ENCODE results near the gene TANGO2.

Gene TANGO2

DNA sequence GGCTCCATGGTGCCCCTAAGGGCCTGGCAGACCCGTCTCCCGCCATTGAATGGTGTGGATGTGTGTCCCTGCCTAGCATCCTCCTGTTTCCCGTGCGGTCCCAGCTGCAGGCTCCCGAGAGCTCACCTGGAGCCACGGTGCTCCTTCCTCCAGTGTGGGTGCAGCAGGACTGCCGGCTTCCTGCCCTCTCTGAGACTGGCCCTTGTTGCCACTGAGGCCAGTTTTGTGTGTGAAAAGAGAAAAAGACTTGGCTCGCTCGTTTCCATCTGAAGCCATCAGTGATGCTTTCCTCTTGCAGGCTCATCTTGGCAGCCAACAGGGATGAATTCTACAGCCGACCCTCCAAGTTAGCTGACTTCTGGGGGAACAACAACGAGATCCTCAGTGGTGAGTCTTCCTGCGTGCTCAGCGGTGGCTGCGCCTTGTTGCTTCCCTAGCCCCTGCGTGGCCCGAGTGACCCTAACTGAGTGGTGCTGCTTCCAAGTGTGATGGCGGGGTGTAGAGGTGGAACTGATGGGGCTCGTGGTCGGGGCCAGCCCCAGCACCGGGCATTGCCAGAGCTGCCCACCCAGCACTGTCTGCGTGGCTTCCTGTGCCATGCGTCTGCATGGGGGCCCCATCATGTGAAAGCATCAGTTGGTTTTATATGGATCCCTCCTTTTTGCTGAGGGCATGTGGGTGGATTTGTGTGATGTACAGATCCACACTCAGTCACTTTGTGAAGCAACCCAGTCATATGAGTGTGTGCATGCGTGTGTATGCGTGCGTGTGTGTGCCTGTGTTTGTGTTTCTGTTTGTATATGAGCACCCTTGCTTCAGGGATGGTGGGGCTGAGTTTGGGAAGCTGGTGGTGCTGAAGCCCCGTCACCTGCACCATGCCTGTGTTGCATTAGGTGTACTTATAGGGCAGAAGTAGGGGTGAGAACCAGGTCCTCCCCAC, 22.4 kb downstream of the TANGO2 start:
- no peak for DNase-seq (ENCODE audit: low spot score)

DNA sequence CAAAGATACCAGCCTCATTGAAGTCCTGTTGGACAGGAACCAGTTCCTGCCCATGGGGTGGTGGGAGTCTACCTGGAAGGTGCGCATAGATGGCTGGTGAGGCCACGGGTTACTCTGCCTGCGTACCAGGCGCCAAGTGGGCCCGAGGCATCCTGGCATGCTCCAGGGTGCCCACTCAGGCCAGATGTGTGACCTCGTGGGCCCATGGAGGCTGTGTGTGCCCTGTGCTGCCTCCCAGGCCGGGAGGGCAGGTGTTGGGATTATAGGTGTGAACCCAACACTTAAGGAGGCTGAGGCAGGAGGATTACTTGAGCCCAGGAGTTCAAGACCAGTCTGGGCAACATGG, 23.1 kb downstream of the TANGO2 start:
- DNase-seq (ENCODE audit: low spot score) = no peak

DNA sequence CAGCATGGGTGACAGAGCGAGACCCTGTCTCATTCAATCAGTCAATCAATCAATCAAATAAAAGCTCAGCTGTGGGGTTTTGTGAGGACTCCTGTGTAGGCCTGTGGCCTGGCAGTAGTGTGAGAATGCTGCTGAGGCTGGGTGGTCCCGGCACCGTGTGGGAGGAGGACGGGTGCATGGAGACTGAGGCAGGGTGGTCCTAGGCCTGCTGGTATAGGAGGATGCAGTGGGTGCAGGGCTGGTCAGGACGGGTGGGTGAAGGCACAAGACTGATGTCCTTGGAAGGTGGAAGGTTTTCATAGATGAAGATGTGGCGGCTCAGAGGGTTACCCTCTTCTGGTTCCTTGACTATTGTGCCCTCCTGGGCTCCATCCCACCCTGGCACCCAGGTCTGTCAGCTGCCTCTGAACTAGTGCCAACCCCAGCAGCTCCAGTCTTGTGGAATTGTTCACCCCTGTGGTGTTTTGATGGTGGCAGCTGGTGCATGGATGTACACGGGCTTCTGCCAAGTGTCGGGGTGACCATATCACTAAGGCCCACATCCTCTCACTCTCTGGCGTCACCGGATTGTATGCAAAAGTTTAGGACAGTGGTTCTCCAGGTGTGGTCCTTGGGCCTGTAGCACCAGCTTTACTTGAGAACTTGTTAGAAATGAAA, 23.7 kb downstream of the TANGO2 start:
- no peak for DNase-seq (ENCODE audit: low spot score)

DNA sequence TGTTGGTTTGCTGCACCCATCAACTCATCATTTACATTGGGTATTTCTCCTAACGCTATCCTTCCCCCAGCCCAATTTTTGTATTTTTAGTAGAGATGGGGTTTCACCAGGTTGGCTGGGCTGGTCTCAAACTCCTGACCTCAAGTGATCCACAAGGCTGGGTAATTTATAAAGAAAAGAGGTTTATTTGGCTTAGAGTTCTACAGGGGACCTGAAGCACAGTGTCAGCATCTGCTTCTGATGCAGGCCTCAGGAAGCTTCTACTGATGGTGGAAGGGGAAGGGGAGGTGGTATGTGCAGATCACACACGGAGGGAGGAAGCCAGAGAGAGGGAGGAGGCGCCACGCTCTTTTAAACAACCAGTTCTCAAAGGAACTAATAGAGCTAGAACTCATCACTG, 25.8 kb downstream of the TANGO2 start:
- no peak for DNase-seq (ENCODE audit: low spot score)

DNA sequence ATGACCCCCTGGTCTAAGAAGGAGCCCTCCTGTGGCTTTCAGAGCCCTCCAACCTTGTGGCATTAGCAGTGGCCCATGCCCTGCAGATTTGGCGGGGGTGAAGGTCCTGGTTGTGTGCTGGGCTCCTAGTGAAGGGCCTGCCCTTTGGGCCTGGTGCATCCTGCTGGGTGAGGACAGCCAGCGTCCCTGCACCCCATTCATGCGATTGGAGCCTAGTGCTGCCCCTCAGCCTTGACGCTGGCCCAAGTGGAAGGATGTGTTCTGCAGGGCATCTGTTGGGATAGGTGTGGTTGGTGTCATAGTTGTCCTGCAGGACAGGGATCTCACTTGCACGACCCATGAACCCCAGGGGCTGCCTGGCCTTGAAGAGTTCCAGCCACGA, 31.0 kb downstream of the TANGO2 start:
- DNase-seq (ENCODE audit: low spot score) = no peak

DNA sequence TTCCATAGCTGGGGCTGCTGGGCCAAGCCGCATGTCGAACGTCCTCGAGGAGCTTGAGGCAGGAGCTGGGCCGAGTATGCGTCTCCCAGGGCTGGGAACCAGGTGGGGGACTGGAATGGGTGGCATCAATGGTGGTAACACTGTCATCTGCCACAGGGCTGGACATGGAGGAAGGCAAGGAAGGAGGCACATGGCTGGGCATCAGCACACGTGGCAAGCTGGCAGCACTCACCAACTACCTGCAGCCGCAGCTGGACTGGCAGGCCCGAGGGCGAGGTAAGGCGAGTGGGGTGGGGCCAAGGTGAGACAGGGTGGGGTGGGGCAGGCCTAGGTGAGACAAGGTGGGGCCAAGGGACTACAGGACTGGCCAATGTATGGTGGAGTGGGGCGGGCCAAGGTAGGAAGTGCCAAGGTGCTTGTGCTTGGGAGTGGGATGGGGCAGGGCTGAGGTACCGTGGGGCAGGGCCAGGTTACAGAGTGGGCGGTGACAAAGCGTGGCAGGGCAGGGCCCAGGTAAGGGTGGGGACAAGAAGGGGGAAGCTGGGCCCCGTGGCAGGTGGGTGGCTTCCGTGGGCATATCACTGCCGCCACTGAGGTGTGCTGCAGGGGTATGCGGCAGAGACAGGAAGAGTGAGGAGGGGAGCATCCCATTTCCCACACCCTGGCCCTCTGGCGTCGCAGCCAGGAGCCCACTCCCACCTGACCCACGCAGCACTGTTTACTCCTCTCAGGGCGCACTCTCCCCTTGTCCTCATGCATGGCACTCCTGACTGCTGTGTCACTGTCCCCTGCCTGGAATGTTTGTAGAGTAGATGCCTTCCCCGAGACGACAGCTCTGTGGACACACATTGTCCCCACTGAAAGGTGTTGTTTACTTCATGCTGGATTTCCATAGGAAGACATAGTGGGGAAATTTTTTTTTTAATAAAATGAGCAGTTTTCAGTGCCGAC, 31.7 kb downstream of the TANGO2 start:
- DNase-seq (ENCODE audit: low spot score) = no peak

DNA sequence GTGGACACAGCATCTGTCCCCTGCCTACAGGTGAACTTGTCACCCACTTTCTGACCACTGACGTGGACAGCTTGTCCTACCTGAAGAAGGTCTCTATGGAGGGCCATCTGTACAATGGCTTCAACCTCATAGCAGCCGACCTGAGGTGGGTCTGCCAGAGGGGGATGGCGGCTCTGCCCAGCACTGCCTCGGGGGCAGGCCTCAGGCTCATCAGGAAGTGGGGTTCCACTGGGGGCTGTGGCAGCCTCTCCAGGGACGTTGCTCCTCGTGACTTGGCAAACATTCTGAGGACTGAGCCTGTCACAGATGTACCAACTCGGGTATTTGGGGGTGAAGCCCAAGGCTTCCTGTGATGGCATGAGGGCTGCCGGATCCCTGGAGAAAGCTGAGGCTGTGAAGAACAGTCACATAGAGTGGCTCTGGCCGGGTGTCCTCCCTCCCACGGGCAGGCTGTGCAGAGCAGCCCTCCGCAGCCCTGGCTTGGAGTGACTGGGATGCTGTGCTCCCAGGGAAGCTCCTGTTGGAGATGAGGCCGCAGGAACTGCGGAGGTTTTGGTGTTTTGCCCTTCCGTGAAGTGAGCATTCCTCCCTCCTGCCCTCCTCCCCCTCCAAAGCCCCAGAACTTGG, 32.6 kb downstream of the TANGO2 start:
- DNase-seq (ENCODE audit: low spot score) = no peak

DNA sequence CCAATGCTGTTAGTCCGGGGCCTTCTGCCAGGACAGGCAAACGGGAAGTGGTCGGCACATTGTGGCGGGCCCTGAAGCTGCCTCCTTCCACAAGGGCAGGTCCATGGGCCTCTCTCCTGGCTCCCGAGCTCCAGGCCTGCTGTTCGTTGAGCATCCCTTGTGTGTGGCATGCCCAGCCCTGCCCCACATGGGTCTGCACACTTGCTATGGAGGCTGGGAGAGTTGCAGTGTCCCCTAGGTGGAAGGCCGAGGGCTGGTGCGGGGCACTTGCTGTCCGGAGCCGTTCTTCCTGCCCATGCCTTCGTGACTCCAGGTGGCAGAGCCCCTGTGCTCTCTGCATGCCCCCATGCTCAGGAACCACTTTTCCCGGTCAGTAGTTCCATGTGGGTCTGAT, 33.1 kb downstream of the TANGO2 start:
- DNase-seq (ENCODE audit: low spot score) = no peak

DNA sequence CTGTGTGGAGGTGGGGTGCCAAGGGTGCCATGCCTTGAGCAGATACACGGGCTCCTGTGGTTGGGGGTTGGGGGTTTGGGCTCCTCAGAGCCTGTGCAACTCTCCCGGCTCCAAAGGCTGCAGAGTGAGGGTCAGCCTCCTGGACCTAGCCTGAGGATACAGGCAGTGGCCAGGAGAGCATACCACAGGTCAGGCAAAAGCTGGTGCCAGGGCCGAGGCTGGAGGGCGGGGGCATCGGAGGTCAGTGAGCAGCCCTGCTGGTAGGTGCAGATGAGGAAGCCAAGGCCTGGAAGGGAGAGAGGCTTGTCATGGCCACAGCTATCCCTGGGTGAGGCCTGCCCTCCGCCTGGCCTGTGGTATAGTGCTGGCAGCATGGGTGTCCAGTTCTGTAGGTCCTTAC, 33.6 kb downstream of the TANGO2 start:
- DNase-seq (ENCODE audit: low spot score) = no peak

DNA sequence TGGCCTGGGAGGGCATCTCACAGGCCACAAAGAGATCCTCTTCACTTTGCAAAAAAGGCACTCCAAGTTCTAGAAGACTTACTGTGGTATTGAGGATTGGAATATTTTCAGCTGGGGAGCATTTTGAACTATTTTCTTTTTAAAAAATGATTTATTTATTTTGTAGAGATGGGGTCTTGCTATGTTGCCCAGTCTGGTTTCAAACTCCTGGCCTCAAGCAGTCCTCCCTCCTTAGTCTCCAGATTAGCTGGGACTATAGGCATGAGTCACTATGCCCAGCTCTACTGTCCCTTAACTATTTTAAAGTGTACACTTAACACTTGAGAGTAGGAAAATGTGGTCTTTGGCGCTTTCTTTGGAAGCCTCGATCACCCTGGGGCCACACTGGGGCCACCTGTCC, 34.2 kb downstream of the TANGO2 start:
- no peak for DNase-seq (ENCODE audit: low spot score)

DNA sequence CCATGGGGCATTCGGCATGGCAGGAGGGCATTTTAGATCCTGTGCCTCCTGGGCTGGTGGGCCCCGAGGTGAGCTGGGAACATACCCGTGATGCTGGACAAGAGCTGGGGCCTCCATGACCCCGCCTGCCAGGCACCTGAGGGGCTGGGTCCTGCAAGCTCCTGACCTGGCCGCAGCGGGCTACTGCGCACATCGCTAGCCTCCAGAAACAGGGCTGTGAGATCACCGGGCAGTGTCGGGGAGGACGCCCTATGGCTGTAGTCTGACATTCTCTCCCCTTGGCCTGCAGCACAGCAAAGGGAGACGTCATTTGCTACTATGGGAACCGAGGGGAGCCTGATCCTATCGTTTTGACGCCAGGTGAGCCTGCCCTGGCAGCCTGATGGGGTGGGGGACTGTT, 34.7 kb downstream of the TANGO2 start:
- no peak for DNase-seq (ENCODE audit: low spot score)

DNA sequence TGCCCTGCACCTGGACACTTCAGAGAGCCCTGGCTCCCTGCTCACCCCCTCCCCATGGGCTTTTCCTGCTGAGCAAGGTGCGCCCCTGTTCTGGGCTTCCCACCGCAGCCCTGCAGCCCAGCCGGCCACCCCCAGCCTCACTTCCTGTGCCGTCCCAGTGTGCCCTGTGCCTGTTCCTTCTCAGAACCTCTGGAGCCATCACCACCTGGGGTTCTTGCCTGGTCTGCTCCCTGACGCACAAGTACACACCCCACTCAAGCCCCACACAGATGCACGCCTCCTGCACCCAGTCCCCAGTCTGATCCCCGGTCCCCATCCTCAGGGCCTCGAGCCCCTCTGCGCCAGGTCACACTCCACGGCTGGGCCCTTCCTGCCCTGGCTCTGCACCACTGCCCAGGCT, 35.3 kb downstream of the TANGO2 start:
- DNase-seq (ENCODE audit: low spot score) = no peak

DNA sequence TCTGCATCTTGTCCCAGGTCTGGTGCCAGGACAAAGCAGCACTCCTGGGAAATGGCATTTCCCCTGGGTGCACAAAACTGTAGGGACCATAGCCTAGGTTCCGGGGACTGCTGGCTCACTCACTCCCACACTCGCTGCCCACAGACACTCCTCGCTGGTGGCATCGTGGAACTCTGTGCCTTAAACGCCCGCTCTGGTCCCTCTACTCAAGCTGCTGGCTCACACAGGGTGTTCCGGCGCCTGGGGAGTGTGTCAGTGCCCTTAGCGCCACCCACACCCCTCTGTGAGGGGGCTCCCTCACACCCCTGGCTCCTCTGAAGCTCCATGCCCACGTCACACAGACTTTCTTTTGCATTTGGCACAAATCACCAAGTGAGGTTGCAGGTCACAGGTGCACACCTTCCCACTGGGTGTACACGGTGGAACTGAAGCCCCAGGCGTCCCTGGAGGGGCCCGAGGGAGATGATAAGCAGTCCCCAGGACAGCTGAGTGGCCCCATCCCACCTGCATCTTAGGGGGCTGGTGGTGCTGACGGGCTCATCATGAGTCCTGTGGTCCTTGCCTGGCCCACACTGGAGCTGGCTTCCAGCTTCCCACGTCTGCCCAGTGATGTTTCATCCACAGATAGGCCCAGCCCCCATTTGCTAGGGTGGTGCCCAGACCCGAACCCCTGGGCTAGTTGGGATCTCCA, 35.9 kb downstream of the TANGO2 start:
- DNase-seq (ENCODE audit: low spot score) = no peak

DNA sequence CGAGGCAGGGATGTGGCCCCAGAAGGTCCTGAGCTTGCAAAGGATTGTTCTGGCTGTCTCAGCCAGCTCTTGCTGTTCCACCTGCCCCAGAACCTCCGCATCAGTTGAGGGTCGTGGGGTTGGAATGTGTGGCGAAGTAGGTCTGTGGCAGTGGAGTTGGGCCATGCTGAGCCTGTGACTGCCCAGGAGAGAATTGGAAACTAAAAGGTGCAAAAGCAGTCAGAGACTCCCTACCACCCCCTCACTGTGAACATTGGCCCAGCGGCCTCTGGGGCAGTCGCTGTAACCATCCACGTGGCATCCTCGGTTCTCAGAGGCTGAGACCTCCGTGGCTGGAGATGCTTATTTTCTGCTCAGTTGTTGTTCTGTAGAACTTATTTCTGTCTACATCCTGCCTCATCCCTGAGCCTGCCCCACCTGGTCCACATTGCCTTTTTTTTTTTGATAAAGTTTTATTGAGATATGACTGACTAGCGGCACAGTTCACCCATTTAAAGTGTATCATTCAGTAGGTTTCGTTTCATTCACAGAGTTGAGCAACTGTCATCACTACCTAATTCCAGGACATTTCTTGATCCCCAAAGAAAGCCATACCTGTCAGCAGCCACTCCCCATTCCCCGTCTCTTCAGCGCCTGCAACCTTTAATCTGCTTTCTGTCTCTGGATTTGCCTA, 36.8 kb downstream of the TANGO2 start:
- DNase-seq (ENCODE audit: low spot score) = no peak

DNA sequence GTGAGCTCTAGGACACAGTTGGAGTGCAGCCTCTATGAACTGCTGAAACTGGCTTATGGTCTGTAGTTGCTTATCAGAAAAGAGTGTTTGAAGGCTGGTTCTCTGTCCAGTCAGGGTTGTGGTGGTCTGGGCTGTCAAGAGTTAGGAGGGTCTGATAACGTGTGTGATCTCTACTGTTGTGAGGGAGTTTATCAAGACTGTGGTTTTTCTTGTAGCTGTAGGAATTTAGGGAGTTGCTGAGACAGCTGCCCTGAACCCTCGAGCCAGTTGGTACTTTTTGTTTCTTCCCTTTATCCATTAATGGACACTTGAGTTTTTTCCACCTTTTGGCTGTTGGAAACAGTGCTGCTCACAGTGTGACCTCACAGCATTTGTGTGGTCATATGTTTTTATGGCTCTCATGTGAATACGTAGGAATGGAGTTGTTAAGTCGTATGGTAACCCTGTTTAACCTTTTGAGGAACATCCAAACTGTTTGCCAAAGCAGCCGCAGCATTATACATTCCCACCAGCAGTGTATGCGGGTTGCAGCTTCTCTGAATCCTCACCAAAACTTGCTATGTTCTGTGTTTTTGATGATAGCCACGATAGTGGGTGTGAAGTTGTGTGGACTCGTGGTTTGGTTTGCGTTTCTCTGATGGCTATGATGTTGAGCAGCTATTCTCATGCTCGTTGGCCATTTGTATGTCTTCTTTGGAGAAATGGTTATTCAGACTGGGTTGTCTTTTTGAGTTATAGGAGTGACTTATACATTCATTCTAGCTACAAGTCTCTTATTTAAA, 38.3 kb downstream of the TANGO2 start:
- DNase-seq (ENCODE audit: low spot score) = no peak

DNA sequence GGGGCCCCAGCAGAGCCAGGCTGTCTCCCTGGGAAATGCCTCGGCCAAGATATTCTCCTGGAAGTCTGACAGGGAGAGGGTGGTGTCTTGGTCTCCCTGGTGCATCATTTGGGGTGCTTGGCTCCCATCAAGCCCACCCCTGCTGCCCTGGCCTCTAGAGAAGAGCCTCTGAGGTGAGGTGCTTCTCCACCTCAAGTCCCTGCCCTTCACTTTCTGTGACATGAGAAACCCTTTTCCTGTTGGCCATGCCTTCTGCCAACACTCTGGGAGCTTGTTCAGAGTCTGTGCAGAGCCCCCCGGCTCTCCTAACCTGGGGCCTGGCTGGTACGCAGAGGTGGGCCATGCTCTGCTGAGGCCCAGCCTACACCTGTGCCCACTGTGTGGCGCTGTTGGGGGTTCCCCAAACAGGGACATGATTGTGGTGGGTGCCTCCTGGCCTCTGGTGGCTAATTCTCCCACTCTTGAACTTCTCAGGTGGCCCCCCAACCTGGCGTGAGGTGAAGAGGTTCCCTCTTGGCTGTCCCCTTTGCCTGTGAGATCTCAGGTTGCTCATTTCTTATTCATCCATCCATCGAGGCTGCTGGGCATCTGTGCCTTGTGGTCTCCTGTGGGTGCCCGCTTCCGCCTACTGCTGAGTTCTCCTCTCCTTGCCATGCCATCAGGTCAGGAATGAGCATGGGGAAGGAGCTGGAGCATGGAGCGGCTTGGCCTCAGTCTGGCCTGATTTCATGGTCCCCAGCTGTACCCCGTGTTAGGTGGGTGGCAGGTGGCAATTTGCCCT, 40.0 kb downstream of the TANGO2 start:
- DNase-seq (ENCODE audit: low spot score) = no peak

DNA sequence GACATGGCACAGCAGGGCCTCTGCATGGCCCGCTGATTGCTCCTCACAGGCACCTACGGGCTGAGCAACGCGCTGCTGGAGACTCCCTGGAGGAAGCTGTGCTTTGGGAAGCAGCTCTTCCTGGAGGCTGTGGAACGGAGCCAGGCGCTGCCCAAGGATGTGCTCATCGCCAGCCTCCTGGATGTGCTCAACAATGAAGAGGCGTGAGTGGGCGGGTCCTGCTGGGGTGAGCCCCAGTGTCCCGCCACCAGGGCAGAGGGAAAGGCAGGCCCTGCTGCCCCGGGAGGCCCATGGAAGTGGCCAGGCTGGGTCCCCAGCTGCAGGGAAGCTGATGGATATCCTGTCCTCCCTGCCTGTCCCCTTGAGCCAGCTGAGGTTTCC, 40.6 kb downstream of the TANGO2 start:
- no peak for DNase-seq (ENCODE audit: low spot score)

DNA sequence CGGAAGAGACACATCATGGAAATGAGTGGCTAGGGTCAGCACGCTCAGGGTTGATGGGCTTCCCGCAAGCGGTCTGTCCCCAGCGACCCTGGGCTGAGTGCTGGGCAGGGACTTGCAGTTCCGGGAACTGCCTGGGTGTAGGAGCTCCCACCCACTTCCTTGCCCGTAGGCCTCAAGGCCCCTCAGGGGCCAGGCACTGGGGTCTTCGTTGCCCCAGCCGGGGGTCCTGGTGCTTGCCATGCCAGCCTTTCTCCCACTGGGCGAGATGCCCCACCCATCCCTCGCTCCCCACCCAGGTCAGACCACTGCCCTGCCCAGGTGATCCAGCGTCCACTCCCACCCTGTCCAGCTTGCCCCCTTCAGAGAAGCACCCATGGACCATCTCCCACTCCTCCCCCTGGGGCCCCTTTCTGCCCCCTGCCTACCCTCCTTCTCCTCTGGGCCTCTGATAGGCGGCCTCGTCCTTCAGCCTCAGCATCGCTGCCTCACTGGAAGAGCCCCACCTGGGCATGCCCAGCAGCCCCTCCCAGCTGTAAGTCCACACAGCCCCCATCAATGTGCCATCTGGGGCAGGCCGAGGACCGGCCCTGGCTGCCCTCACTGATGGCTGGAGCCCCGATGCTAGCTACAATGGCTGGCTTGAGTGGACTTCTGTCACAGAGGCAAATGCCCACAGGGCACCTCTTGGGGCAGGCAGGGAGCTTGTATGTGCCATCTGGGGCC, 41.3 kb downstream of the TANGO2 start:
- DNase-seq (ENCODE audit: low spot score) = no peak

DNA sequence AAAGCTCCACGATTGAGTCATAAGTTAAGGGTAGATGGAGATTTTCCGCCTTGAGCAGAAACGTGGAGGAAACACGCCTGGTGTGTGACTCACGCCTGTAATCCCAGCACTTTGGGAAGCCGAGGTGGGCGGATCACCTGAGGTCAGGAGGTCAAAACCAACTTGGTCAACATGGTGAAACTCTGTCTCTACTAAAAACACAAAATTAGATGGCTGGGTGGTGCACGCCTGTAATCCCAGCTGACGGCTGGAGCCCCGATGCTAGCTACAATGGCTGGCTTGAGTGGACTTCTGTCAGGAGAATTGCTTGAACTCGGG, 41.8 kb downstream of the TANGO2 start:
- no peak for DNase-seq (ENCODE audit: low spot score)
